VCaP (cell line): ENCODE data around the gene CHAF1A.

Experiments
- H3K27ac ChIP-seq: fragments of 450-650 bp; 2 replicates; pipeline ENCODE4 v1.5.1; 2017
- CTCF ChIP-seq: fragments of 450-650 bp; conservative IDR thresholded peaks from 2 replicates; pipeline ENCODE4 v1.5.1; 2017; ENCODE audit warnings: mild to moderate bottlenecking, moderate library complexity

Gene CHAF1A

GRCh38 chr19:4492337-4493103, 90.1 kb downstream of the CHAF1A start:
- no peak for TF ChIP-seq CTCF
- no peak overlapping the region for H3K27ac ChIP-seq
